Psoas muscle (tissue), 8 donors: ENCODE data around the gene CXorf49B. TPM values are rescaled to one million over a fixed set of nuclear protein-coding genes. Genes with fewer than 3 reads are reported as not detected.
"Not testable (repeated sequence)": the region's sequence is repeated elsewhere in the genome, so short reads cannot be mapped to it uniquely, and the experiment has no call there.

Experiments used
- ATAC-seq, 4 donors: fragments of 200-7000 bp; cut with Tn5 transposase; one replicate each; pipeline ENCODE4 v1.9.1; 2020; ENCODE audit warnings: moderate library complexity in 3 of 4, mild to moderate bottlenecking in 2 of 4
- DNase-seq, 2 donors: peaks; one replicate each; pipeline ENCODE4 v3.0.0-alpha.2; 2020
- H3K27ac ChIP-seq: fragments of 200-600 bp; one replicate; pipeline ENCODE4 v1.8.0; 2022
- H3K27me3 ChIP-seq, 3 donors: fragments of 200-600 bp in 1 of 3; one replicate each; pipeline versions ENCODE4 v1.6.1 to v1.8.0; 2013 to 2022; ENCODE audit warnings: low read length in 2 of 3, mild to moderate bottlenecking in 2 of 3, moderate library complexity in 1 of 3; ENCODE audit not compliant: insufficient read depth in 3 of 3
- H3K36me3 ChIP-seq, 2 donors: fragments of 200-600 bp in 1 of 2; one replicate each; pipeline versions ENCODE4 v1.6.1 to v1.8.0; 2013 to 2022; ENCODE audit warnings: low read depth in 1 of 2, mild to moderate bottlenecking in 1 of 2, moderate library complexity in 1 of 2; ENCODE audit not compliant: insufficient read depth in 1 of 2
- H3K4me1 ChIP-seq: fragments of 200-600 bp; one replicate; pipeline ENCODE4 v1.8.0; 2022
- H3K4me3 ChIP-seq: fragments of 200-600 bp; one replicate; pipeline ENCODE4 v1.8.0; 2022; ENCODE audit warnings: mild to moderate bottlenecking
- H3K9me3 ChIP-seq: fragments of 200-600 bp; one replicate; pipeline ENCODE4 v1.8.0; 2022
- WGBS, 3 donors: extraction: QIAGEN DNeasy Blood & Tissue Kit; methylation state at CpG; one replicate each; pipeline versions ENCODE4 v1.1.6 to v1.1.7; 2013; 5-methylcytosine and 5-hydroxymethylcytosine counted together
- intact Hi-C, 2 donors: fragments of 100-400 bp; cut with DNase I; formaldehyde crosslinking; loops; one replicate each; pipeline versions ENCODE4 v1.11.0 to v1.14.2; 2022
- long read RNA-seq, 2 donors: library from polyadenylated mRNA; unstranded; transcript quantifications; one replicate each; pipeline ENCODE4 v2.0.0, GENCODE V29; 2021
- polyA plus RNA-seq, 3 donors: library from polyadenylated mRNA; stranded (reverse); fragments of 200-250 nt; gene quantifications; one replicate each; pipeline ENCODE4 v1.2.3, GENCODE V29; 2013
- total RNA-seq, 4 donors: library from RNA; stranded (reverse); fragmentation: NEBNext Ultra II Directional in 2 of 4; extraction: Animal tissue kit (Norgen Biotek cat#: 25700) in 2 of 4; gene quantifications; one replicate each; pipeline versions ENCODE4 v1.2.1 to v1.2.4, GENCODE V29; 2021 to 2023
- donor health status: healthy with polysubstance abuse.
- donor health status: DM: no; HTN: no; CAD: no; lungs with moderate emphysema.
- donor health status: Bipolar disorder and iron deficiency.
- donor health status: healthy.
- donor health status: DM: yes; HTN: yes; CAD: no.
- donor health status: DM: no; HTN: no; CAD: no.
- donor health status: DM: no; HTN: no; CAD: no.
- donor health status: DM: yes; HTN: yes; CAD: no.

CXorf49B gene
- total RNA-seq (not detected), polyA plus RNA-seq (not detected)
- long read RNA-seq, donor 1 = 0 reads
- long read RNA-seq, donor 2 = 0 reads

- H3K4me1 ChIP-seq, intact Hi-C loops, H3K9me3 ChIP-seq, H3K36me3 ChIP-seq, DNase-seq, ATAC-seq, H3K4me3 ChIP-seq, H3K27ac ChIP-seq, H3K27me3 ChIP-seq: not testable (repeated sequence)
- WGBS, 3 donors = no CpG with 5 or more reads among the region's 34 CpGs
Measured at GRCh38 chrX:71763049-71763448, at the start of gene CXorf49B. Gene CXorf49B (plus strand): TSS chrX:71763349. CDS start chrX:71763424, 75 bp downstream.

DNA sequence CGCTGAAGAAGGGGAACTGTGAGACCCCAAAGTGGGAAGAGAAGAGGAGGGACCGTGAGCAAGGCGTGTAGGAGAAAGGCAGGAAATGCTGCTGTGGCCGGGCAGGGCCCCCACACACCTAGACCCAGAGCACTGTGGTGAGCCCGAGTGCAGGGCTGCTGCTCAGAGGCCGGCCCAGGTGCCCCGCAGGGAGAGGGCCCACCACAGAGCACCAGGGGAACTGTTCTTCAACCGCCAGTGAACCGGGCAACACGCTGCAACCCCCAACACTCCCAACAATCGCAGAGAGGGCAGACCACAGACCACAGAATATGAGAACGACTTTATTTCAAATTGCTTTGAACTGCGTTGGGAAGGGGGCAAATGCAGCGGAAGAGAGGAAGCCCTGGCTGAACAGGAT is 49.1 kb upstream of the CXorf49B start:
- H3K27me3 ChIP-seq, DNase-seq, H3K36me3 ChIP-seq, H3K9me3 ChIP-seq, H3K4me3 ChIP-seq, H3K4me1 ChIP-seq, intact Hi-C loops, H3K27ac ChIP-seq, ATAC-seq: not testable (repeated sequence)
- no CpG with 5 or more reads among the region's 14 CpGs for WGBS, 3 donors

DNA sequence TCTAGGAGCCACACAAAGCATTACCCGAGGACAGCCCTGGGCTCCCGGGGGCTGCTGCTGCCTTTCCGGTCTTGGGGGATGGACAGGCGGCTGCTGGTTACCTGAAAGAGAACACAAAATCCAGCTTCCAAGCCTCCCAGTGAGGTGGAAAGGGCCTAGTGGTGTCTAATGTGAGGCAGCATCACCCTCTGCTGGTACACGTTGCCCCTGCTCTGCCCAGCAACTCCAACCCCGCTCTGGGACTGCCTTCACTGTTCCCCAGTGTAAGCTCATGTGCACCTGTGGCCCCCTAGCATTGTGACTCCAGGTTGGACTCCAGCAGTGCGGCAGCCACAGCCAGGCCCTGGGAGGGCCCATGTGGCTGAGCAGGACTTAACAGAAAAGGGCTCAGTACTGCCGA is 47.6 kb upstream of the CXorf49B start:
- H3K4me1 ChIP-seq, H3K27me3 ChIP-seq, ATAC-seq, intact Hi-C loops, H3K27ac ChIP-seq, DNase-seq, H3K36me3 ChIP-seq, H3K4me3 ChIP-seq, H3K9me3 ChIP-seq: not testable (repeated sequence)
- WGBS, 3 donors = no CpG with 5 or more reads among the region's 8 CpGs

- H3K27me3 ChIP-seq, H3K4me1 ChIP-seq, H3K27ac ChIP-seq, H3K36me3 ChIP-seq, ATAC-seq, DNase-seq, H3K9me3 ChIP-seq, intact Hi-C loops, H3K4me3 ChIP-seq: not testable (repeated sequence)
- WGBS, 3 donors = no CpG with 5 or more reads among the region's 12 CpGs
Measured at GRCh38 chrX:71716323-71716722, 46.8 kb upstream of the CXorf49B start.

DNA sequence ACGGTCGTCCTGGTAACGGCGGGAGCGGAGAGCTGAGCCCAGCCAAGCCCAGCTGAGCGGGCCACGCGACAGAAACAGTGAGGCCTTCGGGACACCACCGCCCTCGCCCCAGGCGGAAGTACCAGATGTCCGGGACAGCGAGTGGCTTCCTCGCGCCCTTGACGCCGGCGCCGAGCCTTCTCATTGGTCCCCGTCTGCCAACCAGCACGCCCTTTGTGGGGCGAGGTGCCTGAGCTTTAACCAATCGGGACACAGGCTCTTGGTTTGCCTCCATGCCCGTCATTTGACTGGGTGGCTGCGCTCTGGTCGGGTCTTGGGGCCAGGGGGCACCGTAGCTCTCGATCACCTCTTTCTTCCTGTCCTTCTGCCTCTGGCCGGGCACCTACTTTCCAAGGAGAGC is 45.0 kb upstream of the CXorf49B start, which contains the start of gene CXorf49:
Gene CXorf49 (minus strand): TSS at position 101 of the 400 bp plus-strand sequence. CDS start 134 bp downstream, outside the sequence.
- no CpG with 5 or more reads among the region's 30 CpGs for WGBS, 3 donors
- H3K27me3 ChIP-seq, intact Hi-C loops: not testable (repeated sequence)

DNA sequence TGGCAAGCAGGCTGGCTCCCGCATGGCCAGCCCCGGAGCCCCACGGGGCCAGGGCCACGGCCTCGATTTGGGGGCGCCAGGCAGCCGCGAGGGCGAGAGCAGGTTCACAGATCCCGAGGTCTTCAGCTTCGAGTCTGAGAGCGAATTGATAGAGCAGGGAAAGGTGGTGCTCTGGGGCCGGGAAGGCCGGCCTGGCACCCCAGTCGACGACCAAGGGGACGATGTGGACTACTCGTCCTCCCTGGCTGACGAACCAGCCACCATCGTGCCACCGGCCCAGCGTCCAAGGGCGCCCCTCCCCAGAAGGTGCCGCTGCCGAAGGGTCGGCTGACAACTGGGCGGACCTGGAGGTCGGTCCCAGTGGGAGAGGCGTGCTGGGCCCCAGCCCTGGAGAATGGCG is 44.0 kb upstream of the CXorf49B start:
- WGBS, 3 donors = 94% methylated on average over 8 of the region's 30 CpGs; no CpG with 5 or more reads in 2 of the 3 donors
- H3K9me3 ChIP-seq, ATAC-seq, intact Hi-C loops, H3K4me3 ChIP-seq, H3K36me3 ChIP-seq, H3K27me3 ChIP-seq, H3K4me1 ChIP-seq, H3K27ac ChIP-seq: not testable (repeated sequence)
- DNase-seq = peak in 1 of 2 donors; percentile 11

More for the DNA sequence above, 45.0 kb upstream of the CXorf49B start, which contains the start of gene CXorf49:
- not testable (repeated sequence) for H3K9me3 ChIP-seq, H3K4me3 ChIP-seq, H3K36me3 ChIP-seq, ATAC-seq, DNase-seq, H3K27ac ChIP-seq, H3K4me1 ChIP-seq

DNA sequence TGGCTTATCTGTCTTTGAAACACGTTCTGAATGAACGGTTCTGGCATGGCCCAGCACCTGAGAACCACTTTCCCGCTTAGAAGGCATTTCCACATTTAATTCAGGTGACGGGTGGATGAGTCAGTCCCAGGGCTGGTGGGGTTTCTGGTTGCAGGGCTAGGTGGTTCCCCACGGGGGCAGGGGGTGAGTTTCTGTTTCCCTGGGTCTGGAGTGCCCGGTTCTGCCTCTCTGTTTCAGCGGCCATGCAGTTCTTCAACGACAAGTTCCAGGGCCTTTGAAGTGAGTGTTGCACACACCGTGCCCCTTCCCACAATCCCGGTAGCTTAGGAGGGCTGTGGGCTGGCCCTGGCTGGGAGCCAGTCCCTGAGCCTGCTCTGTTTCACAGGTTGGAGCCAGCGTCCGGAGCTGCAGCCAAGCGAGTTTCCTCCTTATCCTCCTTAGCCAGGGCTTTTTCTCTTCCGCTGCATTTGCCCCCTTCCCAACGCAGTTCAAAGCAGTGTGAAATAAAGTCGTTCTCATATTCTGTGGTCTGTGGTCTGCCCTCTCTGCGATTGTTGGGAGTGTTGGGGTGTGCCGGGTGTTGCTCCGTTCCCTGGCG is 42.8 kb upstream of the CXorf49B start:
- H3K4me3 ChIP-seq, ATAC-seq, DNase-seq, H3K27me3 ChIP-seq, H3K27ac ChIP-seq, H3K36me3 ChIP-seq, intact Hi-C loops, H3K9me3 ChIP-seq, H3K4me1 ChIP-seq: not testable (repeated sequence)
- no CpG with 5 or more reads among the region's 20 CpGs for WGBS, 3 donors

- H3K4me3 ChIP-seq, H3K4me1 ChIP-seq, H3K27ac ChIP-seq, H3K27me3 ChIP-seq, H3K36me3 ChIP-seq, ATAC-seq, DNase-seq, intact Hi-C loops, H3K9me3 ChIP-seq: not testable (repeated sequence)
- WGBS, 3 donors = no CpG with 5 or more reads among the region's 20 CpGs
Measured at GRCh38 chrX:71760688-71761281, 2.4 kb upstream of the CXorf49B start.

DNA sequence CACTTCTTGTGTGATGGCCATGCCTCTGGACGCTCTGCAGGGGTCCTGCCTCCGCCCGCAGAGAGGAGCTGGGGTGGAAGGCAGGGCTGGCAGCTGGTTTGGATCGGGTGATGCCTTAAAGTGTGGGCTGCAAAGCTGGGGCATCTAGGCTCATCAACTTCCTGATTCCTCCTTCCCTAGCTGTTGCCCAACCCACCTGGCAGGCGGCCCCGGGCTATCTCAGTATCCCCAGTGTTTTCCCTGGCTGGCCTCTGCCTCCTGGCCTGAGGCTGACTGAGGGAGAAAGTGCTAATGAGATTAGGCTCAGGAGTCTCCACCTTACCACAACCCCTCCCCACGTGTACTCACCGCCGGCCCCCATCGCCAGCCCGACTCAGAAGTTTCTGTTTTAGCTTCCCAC is 1.7 kb downstream of the CXorf49B start:
- H3K36me3 ChIP-seq, DNase-seq, H3K27me3 ChIP-seq, H3K4me1 ChIP-seq, intact Hi-C loops, H3K4me3 ChIP-seq, H3K9me3 ChIP-seq, H3K27ac ChIP-seq, ATAC-seq: not testable (repeated sequence)
- WGBS, 3 donors = no CpG with 5 or more reads among the region's 11 CpGs

GRCh38 chrX:71765613-71766012 is 2.5 kb downstream of the CXorf49B start:
- ATAC-seq, H3K4me1 ChIP-seq, H3K9me3 ChIP-seq, H3K27me3 ChIP-seq, H3K27ac ChIP-seq, H3K36me3 ChIP-seq, DNase-seq, H3K4me3 ChIP-seq, intact Hi-C loops: not testable (repeated sequence)
- WGBS, 3 donors = no CpG with 5 or more reads among the region's 8 CpGs

DNA sequence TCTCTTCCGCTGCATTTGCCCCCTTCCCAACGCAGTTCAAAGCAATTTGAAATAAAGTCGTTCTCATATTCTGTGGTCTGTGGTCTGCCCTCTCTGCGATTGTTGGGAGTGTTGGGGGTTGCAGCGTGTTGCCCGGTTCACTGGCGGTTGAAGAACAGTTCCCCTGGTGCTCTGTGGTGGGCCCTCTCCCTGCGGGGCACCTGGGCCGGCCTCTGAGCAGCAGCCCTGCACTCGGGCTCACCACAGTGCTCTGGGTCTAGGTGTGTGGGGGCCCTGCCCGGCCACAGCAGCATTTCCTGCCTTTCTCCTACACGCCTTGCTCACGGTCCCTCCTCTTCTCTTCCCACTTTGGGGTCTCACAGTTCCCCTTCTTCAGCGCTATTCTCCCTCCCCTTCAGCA is 4.0 kb downstream of the CXorf49B start:
- H3K4me1 ChIP-seq = not testable (repeated sequence)

More for the DNA sequence above, 4.0 kb downstream of the CXorf49B start:
- H3K27ac ChIP-seq, H3K4me3 ChIP-seq, H3K36me3 ChIP-seq, ATAC-seq, intact Hi-C loops, DNase-seq, H3K27me3 ChIP-seq, H3K9me3 ChIP-seq: not testable (repeated sequence)
- WGBS, 3 donors = no CpG with 5 or more reads among the region's 14 CpGs
